Measurements from ENCODE around the gene TMEM50B.
"Not testable (repeated sequence)": the region's sequence is repeated elsewhere in the genome, so short reads cannot be mapped to it uniquely, and the experiment has no call there.

TMEM50B gene

GRCh38 chr21:33414926-33415325 is 64.8 kb downstream of the TMEM50B start:
- H3K79me2 ChIP-seq (ENCODE audit: low read length): peaks cover 94% of the 10 kb centered on the region
- H3K36me3 ChIP-seq (replicated peaks; ENCODE audit: insufficient read depth, low read length): peaks cover 7% of the 10 kb centered on the region

GRCh38 chr21:33414068-33414467 is 65.7 kb downstream of the TMEM50B start:
- H4K20me1 ChIP-seq (ENCODE audit: insufficient read depth, low read length): no peaks in the 10 kb centered on the region
- H3K36me3 ChIP-seq (replicated peaks; ENCODE audit: insufficient read depth, low read length): peaks cover 7% of the 10 kb centered on the region
- H3K9ac ChIP-seq (ENCODE audit: low read length): no peak overlapping the region
- H3K27ac ChIP-seq (ENCODE audit: low read length): no peak overlapping the region
- peaks cover 94% of the 10 kb centered on the region for H3K79me2 ChIP-seq (ENCODE audit: low read length)
- no peak overlapping the region for H2AFZ ChIP-seq (ENCODE audit: low read length)
- DNase-seq: no peak
- no peaks in the 10 kb centered on the region for H3K9me3 ChIP-seq (replicated peaks; ENCODE audit: insufficient read depth, low read length)
- TF ChIP-seq EZH2 (optimal IDR thresholded peaks at IDR 0.05; ENCODE audit: low read depth, low read length) (no peak), CTCF (IDR thresholded peaks at IDR 0.05; ENCODE audit: low read length) (no peak), EZH2phosphoT487 (IDR thresholded peaks at IDR 0.05; ENCODE audit: low read length) (no peak)
- no peak overlapping the region for H3K4me2 ChIP-seq (ENCODE audit: low read depth, low read length)
- H3K4me3 ChIP-seq (ENCODE audit: low read length): no peak overlapping the region
- no peaks in the 10 kb centered on the region for H3K9me2 ChIP-seq (replicated peaks; ENCODE audit: insufficient read depth, low read length)
- no peaks in the 10 kb centered on the region for H3K27me3 ChIP-seq (replicated peaks; ENCODE audit: insufficient read depth, low read length)
- peaks cover 17% of the 10 kb centered on the region for H3F3A ChIP-seq (ENCODE audit: insufficient read depth, low read length)
- peaks cover 9% of the 10 kb centered on the region; the same call in 1 of the 2 replicates for H3K4me1 ChIP-seq (ENCODE audit: low read length)

More at GRCh38 chr21:33414926-33415325, 64.8 kb downstream of the TMEM50B start:
- Histone ChIP-seq H3K4me1 (ENCODE audit: low read length) (peaks cover 9% of the 10 kb centered on the region; the same call in 1 of the 2 replicates), H3K9me2 (replicated peaks; ENCODE audit: insufficient read depth, low read length) (no peaks in the 10 kb centered on the region), H3K27me3 (replicated peaks; ENCODE audit: insufficient read depth, low read length) (no peaks in the 10 kb centered on the region), H3K9me3 (replicated peaks; ENCODE audit: insufficient read depth, low read length) (no peaks in the 10 kb centered on the region), H4K20me1 (ENCODE audit: insufficient read depth, low read length) (no peaks in the 10 kb centered on the region), H3K4me2 (ENCODE audit: low read depth, low read length) (no peak overlapping the region), H3K27ac (ENCODE audit: low read length) (no peak overlapping the region), H3F3A (ENCODE audit: insufficient read depth, low read length) (peaks cover 17% of the 10 kb centered on the region), H3K4me3 (ENCODE audit: low read length) (no peak overlapping the region), H2AFZ (ENCODE audit: low read length) (no peak overlapping the region), H3K9ac (ENCODE audit: low read length) (no peak overlapping the region)
- DNase-seq: no peak
- TF ChIP-seq EZH2 (optimal IDR thresholded peaks at IDR 0.05; ENCODE audit: low read depth, low read length) (no peak), CTCF (IDR thresholded peaks at IDR 0.05; ENCODE audit: low read length) (no peak), EZH2phosphoT487 (IDR thresholded peaks at IDR 0.05; ENCODE audit: low read length) (no peak)

GRCh38 chr21:33412832-33413519 is 66.8 kb downstream of the TMEM50B start:
- H3K27ac ChIP-seq (ENCODE audit: low read length): peak overlapping the region; percentile 49; the same call in 1 of the 2 replicates

DNA sequence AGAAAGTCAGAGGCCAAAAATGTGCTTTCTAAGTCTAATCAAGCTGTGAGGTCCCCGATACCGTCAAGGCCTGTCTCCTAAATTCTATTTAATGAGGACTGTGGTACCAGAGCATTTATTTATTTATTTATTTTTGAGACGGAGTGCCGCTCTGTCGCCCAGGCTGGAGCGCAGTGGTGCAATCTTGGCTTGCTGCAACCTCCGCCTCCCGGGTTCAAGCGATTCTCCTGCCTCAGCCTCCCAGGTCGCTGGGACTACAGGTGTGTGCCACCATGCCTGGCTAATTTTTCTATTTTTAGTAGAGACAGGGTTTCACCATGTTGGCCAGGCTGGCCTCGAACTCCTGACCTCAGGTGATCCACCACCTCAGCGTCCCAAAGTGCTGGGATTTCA is 67.3 kb downstream of the TMEM50B start:
- H3K4me3 ChIP-seq (ENCODE audit: low read length); H2AFZ ChIP-seq (ENCODE audit: low read length); H3K4me1 ChIP-seq (ENCODE audit: low read length); H3K27me3 ChIP-seq (replicated peaks; ENCODE audit: insufficient read depth, low read length); H3K9me2 ChIP-seq (replicated peaks; ENCODE audit: insufficient read depth, low read length); H3K36me3 ChIP-seq (replicated peaks; ENCODE audit: insufficient read depth, low read length); H3K9ac ChIP-seq (ENCODE audit: low read length); H4K20me1 ChIP-seq (ENCODE audit: insufficient read depth, low read length); H3K9me3 ChIP-seq (replicated peaks; ENCODE audit: insufficient read depth, low read length); DNase-seq: not testable (repeated sequence)
- peak overlapping the region; percentile 49; the same call in 1 of the 2 replicates for H3K27ac ChIP-seq (ENCODE audit: low read length)
- peaks cover 96% of the 10 kb centered on the region for H3K79me2 ChIP-seq (ENCODE audit: low read length)
- H3K4me2 ChIP-seq (ENCODE audit: low read depth, low read length): peak overlapping the region; percentile 28; the same call in 1 of the 2 replicates
- peaks cover 17% of the 10 kb centered on the region for H3F3A ChIP-seq (ENCODE audit: insufficient read depth, low read length)

More at GRCh38 chr21:33412832-33413519, 66.8 kb downstream of the TMEM50B start:
- H3K36me3 ChIP-seq (replicated peaks; ENCODE audit: insufficient read depth, low read length): peaks cover 7% of the 10 kb centered on the region
- peaks cover 9% of the 10 kb centered on the region; the same call in 1 of the 2 replicates for H3K4me1 ChIP-seq (ENCODE audit: low read length)
- H3F3A ChIP-seq (ENCODE audit: insufficient read depth, low read length): peaks cover 17% of the 10 kb centered on the region
- H3K27me3 ChIP-seq (replicated peaks; ENCODE audit: insufficient read depth, low read length): no peaks in the 10 kb centered on the region
- H3K9me2 ChIP-seq (replicated peaks; ENCODE audit: insufficient read depth, low read length): no peaks in the 10 kb centered on the region
- H3K9ac ChIP-seq (ENCODE audit: low read length): no peak overlapping the region
- H3K4me2 ChIP-seq (ENCODE audit: low read depth, low read length): peak overlapping the region; percentile 28; the same call in 1 of the 2 replicates
- no peak for TF ChIP-seq EZH2 (optimal IDR thresholded peaks at IDR 0.05; ENCODE audit: low read depth, low read length)
- no peak for TF ChIP-seq EZH2phosphoT487 (IDR thresholded peaks at IDR 0.05; ENCODE audit: low read length)
- TF ChIP-seq CTCF (IDR thresholded peaks at IDR 0.05; ENCODE audit: low read length): no peak
- no peaks in the 10 kb centered on the region for H4K20me1 ChIP-seq (ENCODE audit: insufficient read depth, low read length)
- H3K9me3 ChIP-seq (replicated peaks; ENCODE audit: insufficient read depth, low read length): no peaks in the 10 kb centered on the region
- peak; percentile 62 for DNase-seq
- H3K79me2 ChIP-seq (ENCODE audit: low read length): peaks cover 96% of the 10 kb centered on the region
- no peak overlapping the region for H3K4me3 ChIP-seq (ENCODE audit: low read length)
- no peak overlapping the region for H2AFZ ChIP-seq (ENCODE audit: low read length)
